H1 (cell line): Measurements from ENCODE around the gene TINAG. TPM values are rescaled to one million over a fixed set of nuclear protein-coding genes. Genes with fewer than 3 reads are reported as not detected.

ENCODE experiments used
- KDM5A ChIP-seq: fragments of 200-600 bp; IDR thresholded peaks from 2 replicates; pipeline ENCODE4 v1.7.1; 2012; ENCODE audit warnings: mild to moderate bottlenecking, low read length, inconsistent platforms, mixed read lengths
- polyA plus RNA-seq, 7 experiments: library from polyadenylated mRNA; depleted of rRNA in 3 of 7; stranded (reverse) in 5 of 7; unstranded in 2 of 7; fragments of >200 nt in 5 of 7; fragments of 200-250 nt in 2 of 7; gene quantifications; 1 replicate in 5 of 7; 2 replicates in 1 of 7; 4 replicates in 1 of 7; pipeline versions ENCODE4 v1.2.1 to v1.2.3, GENCODE V29; 2011 to 2013; ENCODE audit warnings: missing spikeins in 2 of 7, mixed read lengths in 2 of 7
- total RNA-seq: library from RNA; stranded (reverse); fragmentation: NEBNext Ultra II Directional; extraction: Animal tissue kit (Norgen Biotek cat#: 25700); gene quantifications from 2 replicates; pipeline ENCODE4 v1.2.1, GENCODE V29; 2021

Gene TINAG
- total and polyA plus RNA-seq, 2 of the 8 experiments (the other 6 are each of a cell fraction or from before 2014, with no cell fraction given) = not detected

- TF ChIP-seq KDM5A = no peak
Observed at GRCh38 chr6:54361188-54361587, 52.9 kb downstream of the TINAG start (continued).
